Measurements from ENCODE around the gene PHF21A.

- TF ChIP-seq YY1 (IDR thresholded peaks at IDR 0.05; ENCODE audit: insufficient read depth, insufficient read length) (no peak), ZNF274 (IDR thresholded peaks at IDR 0.05; ENCODE audit: low read depth, low read length) (no peak), SUZ12 (IDR thresholded peaks at IDR 0.05; ENCODE audit: extremely low read depth, insufficient read depth, insufficient read length) (no peak)
Measured at GRCh38 chr11:46105134-46105628, 16.1 kb downstream of the PHF21A start.
